Bronchial epithelial cell (primary cell): ENCODE data around the gene LMTK3. TPM values are rescaled to one million over a fixed set of nuclear protein-coding genes. Genes with fewer than 3 reads are reported as not detected.

Experiments used
- DNase-seq: peaks from one replicate; pipeline ENCODE4 v3.0.0-alpha.2; 2010; ENCODE audit warnings: low read depth
- FAIRE-seq: peaks from 2 replicates; lab custom pipeline; 2011; peaks lifted over from hg19 to GRCh38; lab: Jason Lieb, UNC
- H3K27me3 ChIP-seq: 2 replicates; pipeline ENCODE4 v1.5.1; 2011; ENCODE audit warnings: low read length; ENCODE audit not compliant: control insufficient read depth, insufficient read depth
- H3K36me3 ChIP-seq: 2 replicates; pipeline ENCODE4 v1.5.1; 2011; ENCODE audit warnings: low read length; ENCODE audit not compliant: control insufficient read depth, insufficient read depth
- H3K4me3 ChIP-seq: 2 replicates; pipeline ENCODE4 v1.5.1; 2011; ENCODE audit warnings: mild to moderate bottlenecking, low read depth, low read length, control low read depth
- total RNA-seq: library from RNA; depleted of rRNA; stranded (reverse); fragments of >200 nt; gene quantifications from 2 replicates; pipeline ENCODE4 v1.2.1, GENCODE V29; 2014
- TF ChIP-seq, protein P1 (sequence below): IDR thresholded peaks from 2 replicates; pipeline ENCODE4 v1.5.1; 2011; ENCODE audit warnings: mild to moderate bottlenecking, moderate library complexity, low read length, control low read depth, inconsistent platforms; ENCODE audit not compliant: insufficient read depth, severe bottlenecking

LMTK3 gene
- total RNA-seq, 1 donor from 2014 or later, result 1.3 TPM

DNA sequence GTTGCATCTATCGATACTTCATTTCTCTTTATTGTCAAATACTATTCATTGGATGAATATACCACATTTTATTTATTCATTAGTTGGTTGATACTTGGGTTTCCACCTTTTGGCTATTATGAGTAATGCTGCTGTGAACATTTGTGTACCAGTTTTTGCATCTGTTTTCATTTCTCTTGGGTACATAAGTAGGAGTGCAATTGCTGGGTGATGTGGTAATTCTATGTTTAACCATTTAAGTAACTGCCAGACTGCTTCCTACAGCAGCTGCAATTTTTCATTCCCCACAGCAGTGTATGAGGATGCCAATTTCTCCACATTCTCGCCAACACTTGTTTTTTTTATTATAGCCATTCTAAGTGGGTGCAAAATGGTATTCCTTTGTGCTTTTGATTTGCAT is 53.6 kb downstream of the LMTK3 start:
- Histone ChIP-seq H3K27me3 (no peaks in the 10 kb centered on the region), H3K4me3 (no peak overlapping the region), H3K36me3 (peaks cover 23% of the 10 kb centered on the region)
- FAIRE-seq (no peak), DNase-seq (no peak)
- TF ChIP-seq, protein P1, sequence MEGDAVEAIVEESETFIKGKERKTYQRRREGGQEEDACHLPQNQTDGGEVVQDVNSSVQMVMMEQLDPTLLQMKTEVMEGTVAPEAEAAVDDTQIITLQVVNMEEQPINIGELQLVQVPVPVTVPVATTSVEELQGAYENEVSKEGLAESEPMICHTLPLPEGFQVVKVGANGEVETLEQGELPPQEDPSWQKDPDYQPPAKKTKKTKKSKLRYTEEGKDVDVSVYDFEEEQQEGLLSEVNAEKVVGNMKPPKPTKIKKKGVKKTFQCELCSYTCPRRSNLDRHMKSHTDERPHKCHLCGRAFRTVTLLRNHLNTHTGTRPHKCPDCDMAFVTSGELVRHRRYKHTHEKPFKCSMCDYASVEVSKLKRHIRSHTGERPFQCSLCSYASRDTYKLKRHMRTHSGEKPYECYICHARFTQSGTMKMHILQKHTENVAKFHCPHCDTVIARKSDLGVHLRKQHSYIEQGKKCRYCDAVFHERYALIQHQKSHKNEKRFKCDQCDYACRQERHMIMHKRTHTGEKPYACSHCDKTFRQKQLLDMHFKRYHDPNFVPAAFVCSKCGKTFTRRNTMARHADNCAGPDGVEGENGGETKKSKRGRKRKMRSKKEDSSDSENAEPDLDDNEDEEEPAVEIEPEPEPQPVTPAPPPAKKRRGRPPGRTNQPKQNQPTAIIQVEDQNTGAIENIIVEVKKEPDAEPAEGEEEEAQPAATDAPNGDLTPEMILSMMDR, result no peak

DNA sequence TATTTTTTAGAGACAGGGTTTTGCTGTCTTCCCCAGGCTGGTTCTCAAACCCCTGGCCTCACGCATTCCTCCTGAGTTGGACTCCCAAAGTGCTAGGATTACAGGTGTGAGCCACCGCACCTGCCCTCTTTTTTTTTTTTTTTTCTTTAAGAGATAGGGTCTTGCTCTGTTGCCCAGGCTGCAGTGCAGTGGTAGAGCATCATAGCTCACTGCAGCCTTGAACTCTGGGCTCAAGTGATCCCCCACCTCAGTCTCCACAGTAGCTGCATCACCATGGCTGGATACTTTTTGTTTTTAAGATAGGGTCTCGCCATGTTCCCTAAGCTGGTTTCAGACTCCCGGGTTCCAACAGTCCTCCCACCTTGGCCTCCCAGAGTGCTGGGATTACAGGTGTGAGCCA is 54.8 kb downstream of the LMTK3 start:
- no peak for DNase-seq
- H3K27me3 ChIP-seq, result no peaks in the 10 kb centered on the region
- peaks cover 30% of the 10 kb centered on the region for H3K36me3 ChIP-seq
- H3K4me3 ChIP-seq, result no peak overlapping the region
- TF ChIP-seq, protein P1, result no peak
- FAIRE-seq, result no peak

DNA sequence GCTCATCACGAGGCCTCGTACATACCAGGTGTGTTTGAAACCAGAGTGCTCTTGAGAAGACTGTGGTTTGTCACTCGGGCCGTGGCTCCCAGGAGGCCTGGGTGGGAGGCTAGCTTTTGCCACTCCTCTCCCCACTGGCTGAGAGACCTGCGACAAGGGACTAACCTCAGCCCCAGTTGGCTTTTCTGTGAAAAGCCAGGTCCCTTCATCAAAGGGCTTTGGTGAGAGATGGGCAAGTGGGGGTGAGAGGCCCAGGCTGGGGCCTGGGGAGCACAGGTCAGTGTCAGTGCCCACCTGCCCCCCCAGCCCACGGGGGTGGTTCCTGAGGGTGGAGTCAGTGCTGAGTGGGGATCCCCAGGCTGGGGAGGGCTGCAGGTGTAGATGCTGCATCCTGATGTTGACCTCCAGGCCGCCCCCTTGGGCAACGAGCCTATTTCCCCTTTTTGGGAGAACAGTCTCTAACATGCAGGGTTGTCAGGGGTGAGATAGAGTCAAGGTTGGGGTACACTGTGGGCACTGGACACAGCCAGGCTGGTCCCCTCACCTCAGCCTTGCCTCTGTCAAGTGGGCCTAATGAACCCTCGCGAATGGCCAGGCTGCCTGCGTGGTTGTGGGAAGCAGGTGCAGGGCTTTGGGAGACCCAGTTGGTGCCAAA is 55.6 kb downstream of the LMTK3 start:
- H3K27me3 ChIP-seq, result no peaks in the 10 kb centered on the region
- TF ChIP-seq, protein P1, result no peak
- H3K36me3 ChIP-seq, result peaks cover 36% of the 10 kb centered on the region
- H3K4me3 ChIP-seq, result no peak overlapping the region
- DNase-seq (no peak), FAIRE-seq (no peak)

DNA sequence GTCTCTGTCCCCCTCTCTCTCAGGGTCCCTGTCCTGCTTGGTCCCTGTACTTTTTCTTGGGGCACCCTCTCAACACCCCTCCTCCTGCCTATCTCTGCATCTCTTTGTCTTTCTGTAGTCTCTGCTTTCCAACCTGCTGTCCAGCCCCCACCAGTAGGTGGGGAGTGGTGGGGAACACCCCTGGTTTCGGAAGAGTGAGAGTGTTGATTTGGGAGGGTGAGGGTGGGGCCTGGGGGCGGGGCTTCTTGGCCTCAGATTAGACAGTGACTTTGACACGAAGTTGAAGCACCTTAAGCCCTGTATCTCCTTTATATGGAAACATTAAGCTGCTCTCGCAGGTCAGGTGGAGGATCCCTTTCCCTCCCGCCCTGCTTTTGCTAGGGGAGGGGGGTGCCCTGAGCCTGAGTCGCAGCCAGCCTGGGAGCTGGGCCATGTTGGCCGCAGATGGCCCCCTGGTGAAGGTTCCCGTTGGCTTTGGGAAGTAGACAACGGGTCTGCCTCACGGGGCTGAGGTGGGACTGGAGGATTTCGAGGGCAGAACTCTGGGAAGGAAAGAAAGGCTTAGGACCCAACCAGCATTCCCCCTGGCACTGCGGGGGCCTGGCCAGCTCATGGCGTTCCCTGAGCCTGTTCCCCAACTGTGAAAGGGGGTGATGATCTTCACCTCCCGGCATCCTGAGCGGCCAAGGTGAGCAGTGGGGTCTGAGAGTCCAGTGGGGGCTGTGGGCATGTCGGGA is 56.3 kb downstream of the LMTK3 start, which contains the start of gene KCNJ14:
KCNJ14 (plus strand) TSS at position 404 of the 737 bp plus-strand sequence. CDS start 6,151 bp downstream, outside the sequence.
- peaks cover 41% of the 10 kb centered on the region for H3K36me3 ChIP-seq
- H3K4me3 ChIP-seq, result no peak within 1 kb of the TSS
- no peaks in the 10 kb centered on the region for H3K27me3 ChIP-seq
- FAIRE-seq (no peak), DNase-seq (no peak)
- TF ChIP-seq, protein P1, result no peak

DNA sequence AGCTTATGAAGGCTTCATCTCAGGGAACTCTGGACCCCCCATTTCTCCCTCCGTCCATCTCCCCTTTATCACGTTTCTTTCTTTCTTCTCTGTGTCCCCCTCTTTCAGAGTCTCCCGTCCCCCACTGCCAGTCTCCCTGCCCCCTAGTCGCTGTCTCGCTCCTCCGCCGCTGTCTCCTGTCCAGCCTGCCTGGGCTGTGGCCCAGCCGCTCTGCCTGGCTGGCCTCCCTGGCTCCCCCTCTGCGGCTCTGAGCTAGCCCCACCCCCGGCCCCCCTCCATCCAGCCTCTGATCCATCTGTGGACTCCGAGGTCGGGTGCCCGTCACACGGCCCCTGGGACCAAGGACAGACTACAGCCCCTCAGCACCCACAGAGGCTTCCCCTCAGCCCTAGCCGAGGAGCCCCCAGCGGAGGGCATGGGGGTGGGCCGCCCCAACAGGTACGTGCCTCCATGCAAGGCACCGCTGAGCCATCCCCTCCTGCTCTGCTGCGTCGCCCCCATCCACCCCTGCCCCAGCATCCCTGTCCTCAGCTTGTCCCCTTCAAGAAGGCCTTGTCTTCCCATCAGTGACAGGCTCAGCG is 57.4 kb downstream of the LMTK3 start:
- FAIRE-seq (no peak), DNase-seq (no peak)
- H3K27me3 ChIP-seq, result no peaks in the 10 kb centered on the region
- TF ChIP-seq, protein P1, result no peak
- peaks cover 49% of the 10 kb centered on the region for H3K36me3 ChIP-seq
- H3K4me3 ChIP-seq, result no peak overlapping the region
